IMR-90 (cell line): ENCODE results near the gene LAMTOR1. TPM values are rescaled to one million over a fixed set of nuclear protein-coding genes. Genes with fewer than 3 reads are reported as not detected.
A peak's percentile ranks its signal among the peaks of the same experiment; 100 is the strongest.

Experiments
- ATAC-seq: fragments of 200-7000 bp; cut with Tn5 transposase; 2 replicates; pipeline ENCODE4 v1.9.1; 2020; ENCODE audit warnings: low read depth, mild to moderate bottlenecking, moderate library complexity
- BruUV-seq: library from RNA; stranded (reverse); fragments of 400-500 nt; replicated peaks from 2 replicates; lab custom pipeline; 2021; lab: Mats Ljungman, UMichigan
- CTCF ChIA-PET: fragments of 300-600 bp; formaldehyde crosslinking; extraction: SDS; loops from one replicate; lab custom pipeline; 2021; ENCODE audit warnings: antibody characterized with exemption; lab: Yijun Ruan, JAX
- POLR2A ChIA-PET: fragments of 300-600 bp; sonication (Branson Sonifier 250); formaldehyde crosslinking; loops from one replicate; lab custom pipeline; 2022; ENCODE audit warnings: antibody characterized with exemption; ENCODE audit not compliant: unreplicated experiment; lab: Charles Lee
- DNase-seq: peaks from one replicate; pipeline ENCODE4 v3.0.0; 2013
- H2AFZ ChIP-seq: replicated peaks from 2 replicates; pipeline ENCODE3; 2013; ENCODE audit warnings: low read length, mild to moderate bottlenecking; ENCODE audit not compliant: poor library complexity
- H2AK5ac ChIP-seq: 2 replicates; pipeline ENCODE4 v1.6.1; 2013; ENCODE audit warnings: low read depth, low read length, inconsistent platforms
- H2AK9ac ChIP-seq: replicated peaks from 2 replicates; pipeline ENCODE3; 2013; ENCODE audit warnings: mild to moderate bottlenecking, low read depth, low read length, moderate library complexity; ENCODE audit not compliant: poor library complexity
- H2BK120ac ChIP-seq: 2 replicates; pipeline ENCODE4 v1.6.1; 2013; ENCODE audit warnings: low read depth, low read length, inconsistent platforms
- H2BK15ac ChIP-seq: 3 replicates; pipeline ENCODE4 v1.6.1; 2013; ENCODE audit warnings: low read depth, low read length, inconsistent platforms
- H2BK20ac ChIP-seq: 2 replicates; pipeline ENCODE4 v1.6.1; 2013; ENCODE audit warnings: low read depth, mild to moderate bottlenecking, inconsistent platforms, low read length, moderate library complexity
- H2BK5ac ChIP-seq: 2 replicates; pipeline ENCODE4 v1.6.1; 2013; ENCODE audit warnings: mild to moderate bottlenecking, low read depth, low read length, inconsistent platforms; ENCODE audit not compliant: poor library complexity, severe bottlenecking
- H3K14ac ChIP-seq: replicated peaks from 2 replicates; pipeline ENCODE4 v1.6.1; 2013; ENCODE audit warnings: low read depth, low read length, inconsistent platforms
- H3K18ac ChIP-seq: 2 replicates; pipeline ENCODE4 v1.6.1; 2013; ENCODE audit warnings: low read depth, low read length, control low read depth
- H3K23ac ChIP-seq: 2 replicates; pipeline ENCODE4 v1.6.1; 2013; ENCODE audit warnings: low read depth, low read length, inconsistent platforms
- H3K27ac ChIP-seq: 2 replicates; pipeline ENCODE4 v1.5.1; 2013; ENCODE audit warnings: mild to moderate bottlenecking, control low read depth, low read length; ENCODE audit not compliant: insufficient read depth
- H3K27me3 ChIP-seq: 2 replicates; pipeline ENCODE4 v1.6.1; 2013; ENCODE audit warnings: low read length; ENCODE audit not compliant: control insufficient read depth, insufficient read depth
- H3K36me3 ChIP-seq: 2 replicates; pipeline ENCODE4 v1.6.1; 2013; ENCODE audit warnings: low read length, mixed read lengths; ENCODE audit not compliant: control insufficient read depth, insufficient read depth
- H3K4ac ChIP-seq: 2 replicates; pipeline ENCODE4 v1.6.1; 2013; ENCODE audit warnings: low read depth, low read length, inconsistent platforms
- H3K4me1 ChIP-seq: 2 replicates; pipeline ENCODE4 v1.6.1; 2013; ENCODE audit warnings: low read length, mixed read lengths; ENCODE audit not compliant: control insufficient read depth, insufficient read depth
- H3K4me2 ChIP-seq: 2 replicates; pipeline ENCODE4 v1.6.1; 2013; ENCODE audit warnings: low read depth, mild to moderate bottlenecking, control low read depth, low read length, moderate library complexity
- H3K4me3 ChIP-seq: 2 replicates; pipeline ENCODE4 v1.5.1; 2013; ENCODE audit warnings: low read depth, mild to moderate bottlenecking, control low read depth, low read length, moderate library complexity; ENCODE audit not compliant: insufficient read depth
- H3K56ac ChIP-seq: 2 replicates; pipeline ENCODE4 v1.6.1; 2013; ENCODE audit warnings: low read length, inconsistent platforms; ENCODE audit not compliant: insufficient read depth; ENCODE audit errors: extremely low read depth
- H3K79me1 ChIP-seq, 2 experiments: 2 replicates each; pipeline ENCODE4 v1.6.1; 2013; ENCODE audit warnings: low read length in 2 of 2, inconsistent platforms in 1 of 2, low read depth in 1 of 2
- H3K9ac ChIP-seq: 2 replicates; pipeline ENCODE4 v1.6.1; 2013; ENCODE audit warnings: low read depth, low read length, control low read depth
- H3K9me1 ChIP-seq: 2 replicates; pipeline ENCODE4 v1.6.1; 2013; ENCODE audit warnings: low read length, inconsistent platforms; ENCODE audit not compliant: insufficient read depth
- H3K9me3 ChIP-seq: 2 replicates; pipeline ENCODE4 v1.6.1; 2013; ENCODE audit warnings: low read length; ENCODE audit not compliant: control insufficient read depth, insufficient read depth
- H4K20me1 ChIP-seq: 2 replicates; pipeline ENCODE4 v1.6.1; 2013; ENCODE audit warnings: low read length, inconsistent platforms; ENCODE audit not compliant: insufficient read depth
- H4K5ac ChIP-seq: 2 replicates; pipeline ENCODE4 v1.6.1; 2013; ENCODE audit warnings: mild to moderate bottlenecking, low read depth, low read length, control low read depth
- H4K8ac ChIP-seq, 2 experiments: 2 replicates each; pipeline ENCODE4 v1.6.1; 2013; ENCODE audit warnings: low read depth in 2 of 2, low read length in 2 of 2, control low read depth in 1 of 2, inconsistent platforms in 1 of 2
- H4K91ac ChIP-seq: 2 replicates; pipeline ENCODE4 v1.6.1; 2013; ENCODE audit warnings: low read depth, low read length, inconsistent platforms; ENCODE audit not compliant: insufficient read depth
- BHLHE40 ChIP-seq: fragments of 150-350 bp; IDR thresholded peaks from 2 replicates; pipeline ENCODE4 v1.6.1; 2016; ENCODE audit warnings: mild to moderate bottlenecking, low read depth, low read length
- CEBPB ChIP-seq: IDR thresholded peaks from 2 replicates; pipeline ENCODE4 v1.6.1; 2012; ENCODE audit warnings: low read depth, low read length, improper control_type of control experiment
- CHD1 ChIP-seq: IDR thresholded peaks from 2 replicates; pipeline ENCODE4 v1.6.1; 2012; ENCODE audit warnings: low read depth, low read length, improper control_type of control experiment
- FOS ChIP-seq: fragments of 150-350 bp; IDR thresholded peaks from 2 replicates; pipeline ENCODE4 v1.6.1; 2016; ENCODE audit warnings: low read depth, low read length
- MAZ ChIP-seq: IDR thresholded peaks from 2 replicates; pipeline ENCODE4 v1.6.1; 2012; ENCODE audit warnings: low read depth, mild to moderate bottlenecking, low read length, improper control_type of control experiment, moderate library complexity, borderline replicate concordance
- NFE2L2 ChIP-seq: fragments of 150-350 bp; IDR thresholded peaks from 2 replicates; pipeline ENCODE4 v1.6.1; 2016; ENCODE audit warnings: low read depth, mild to moderate bottlenecking, low read length
- RAD21 ChIP-seq: IDR thresholded peaks from 2 replicates; pipeline ENCODE4 v1.6.1; 2012; ENCODE audit warnings: low read length, improper control_type of control experiment
- SMC3 ChIP-seq: fragments of 150-350 bp; IDR thresholded peaks from 2 replicates; pipeline ENCODE4 v1.6.1; 2016; ENCODE audit warnings: low read depth, mild to moderate bottlenecking, antibody characterized with exemption, low read length, moderate library complexity
- WGBS, 2 experiments: methylation state at CpG; one replicate each; pipeline versions ENCODE4 v1.1.5 to v1.1.7; 2013; ENCODE audit warnings: missing lambda C conversion rate in 2 of 2; ENCODE audit not compliant: insufficient read length in 1 of 2; ENCODE audit errors: extremely low coverage in 2 of 2; 5-methylcytosine and 5-hydroxymethylcytosine counted together
- dilution Hi-C: fragments of 300-500 bp; cut with HindIII; formaldehyde crosslinking; loops from one replicate; pipeline ENCODE4 v1.14.3; 2018; ENCODE audit warnings: low sequenced_read_pairs; ENCODE audit not compliant: unreplicated experiment
- in situ Hi-C: fragments of 300-500 bp; cut with MboI; formaldehyde crosslinking; loops from 3 replicates; pipeline ENCODE4 v1.14.3; 2019; ENCODE audit warnings: low sequenced_read_pairs, inconsistent platforms, mixed read lengths
- intact Hi-C: fragments of 100-400 bp; cut with micrococcal nuclease; formaldehyde crosslinking; loops from 2 replicates; pipeline ENCODE4 v1.10.0; 2022
- polyA plus RNA-seq, 3 experiments: library from polyadenylated mRNA; depleted of rRNA; stranded (reverse); fragments of >200 nt; gene quantifications; 2 replicates each; pipeline ENCODE4 v1.2.3, GENCODE V29; 2012; ENCODE audit warnings: low replicate concordance in 1 of 3
- total RNA-seq: library from RNA; depleted of rRNA; stranded (reverse); fragments of >200 nt; gene quantifications from 2 replicates; pipeline ENCODE4 v1.2.3, GENCODE V29; 2012

LAMTOR1 gene
- total and polyA plus RNA-seq, 2 of the 4 experiments (the other 2 are of a cell fraction): 126 to 137 TPM

GRCh38 chr11:72081184-72081644 lies 21.9 kb downstream of the LAMTOR1 start:
- TF ChIP-seq MAZ (no peak), SMC3 (no peak), RAD21 (no peak), CHD1 (no peak), NFE2L2 (no peak), CEBPB (no peak), BHLHE40 (no peak), FOS (no peak)
- DNase-seq: no peak
- no CpG with 5 or more reads among the region's 21 CpGs for WGBS, 2 experiments
- H3K27ac ChIP-seq: peak overlapping the region; percentile 74
- H2BK15ac ChIP-seq: 0 out of 3 replicates have a peak overlapping the region, but pooled peaks have one; percentile 9
- peak overlapping the region; percentile 94 for H3K4ac ChIP-seq
- no peaks in the 10 kb centered on the region for H4K20me1 ChIP-seq
- H3K9ac ChIP-seq: peak overlapping the region; percentile 74
- peak overlapping the region; percentile 80 for H3K4me2 ChIP-seq
- no peaks in the 10 kb centered on the region for H3K27me3 ChIP-seq
- in situ Hi-C loops (no loop called here), dilution Hi-C loops (no loop called here), intact Hi-C loops (loop anchor here (2.0 kb wide), 1 partner anchor 64 kb away; no protein-coding TSS in a partner anchor)
- peaks cover 2% of the 10 kb centered on the region; the same call in 1 of the 2 replicates for H3K4me1 ChIP-seq
- H2AFZ ChIP-seq: peak overlapping the region; percentile 94
- H3K79me1 ChIP-seq: peaks cover 13 to 35% of the 10 kb centered on the region in 2 experiments; a peak in 3 of 4 replicates
- H4K5ac ChIP-seq: peak overlapping the region; percentile 60
- peak overlapping the region; percentile 45 for H2AK9ac ChIP-seq
- H2BK20ac ChIP-seq: no peak overlapping the region
- CTCF ChIA-PET: interaction anchor here (1.2 kb wide), 1 partner anchor 56 kb away, joined by 6 read pairs; no protein-coding TSS in a partner anchor
- peak overlapping the region; percentile 83 for H3K14ac ChIP-seq
- H4K8ac ChIP-seq: peak overlapping the region; percentile 89 to 96
- POLR2A ChIA-PET: no interaction called here
- no peaks in the 10 kb centered on the region for H3K9me3 ChIP-seq
- peaks cover 4% of the 10 kb centered on the region; the same call in 1 of the 2 replicates for H3K36me3 ChIP-seq
- H3K18ac ChIP-seq: no peak overlapping the region
- H2AK5ac ChIP-seq: peak overlapping the region; percentile 83
- peak overlapping the region; percentile 51 for H3K4me3 ChIP-seq
- H4K91ac ChIP-seq: peak overlapping the region; percentile 92; the same call in 1 of the 2 replicates
- peak overlapping the region; percentile 81 for H2BK120ac ChIP-seq
- H3K9me1 ChIP-seq: no peaks in the 10 kb centered on the region
- no peak overlapping the region for H3K23ac ChIP-seq
- H3K56ac ChIP-seq: no peak overlapping the region
- ATAC-seq: no peak
- BruUV-seq: no TSS peak
- peak overlapping the region; percentile 61 for H2BK5ac ChIP-seq
